Adipose tissue (tissue), 3 donors: ENCODE results near the gene GDF15. TPM values are rescaled to one million over a fixed set of nuclear protein-coding genes. Genes with fewer than 3 reads are reported as not detected.

Source experiments
- H3K27ac ChIP-seq: one replicate; pipeline ENCODE4 v1.5.1; 2013; ENCODE audit warnings: low read depth, low read length
- WGBS, 3 donors: extraction: QIAGEN DNeasy Blood & Tissue Kit; methylation state at CpG; one replicate each; pipeline ENCODE4 v1.1.7; 2013; 5-methylcytosine and 5-hydroxymethylcytosine counted together
- polyA plus RNA-seq, 3 donors: library from polyadenylated mRNA; stranded (reverse); fragments of 200-250 nt; gene quantifications; one replicate each; pipeline ENCODE4 v1.2.3, GENCODE V29; 2013
- donor health status: healthy with polysubstance abuse.
- donor health status: Bipolar disorder and iron deficiency.
- donor health status: healthy.

GDF15 gene
- polyA plus RNA-seq, 3 donors = 1.8 to 107 (median 3.5) TPM

GRCh38 chr19:18424890-18425514, 39.0 kb downstream of the GDF15 start:
- H3K27ac ChIP-seq = no peak overlapping the region
- 84 to 86% (median 85%) methylated on average over 14 to 17 of the region's 17 CpGs for WGBS, 3 donors

- no peak overlapping the region for H3K27ac ChIP-seq
- WGBS, 3 donors = 63 to 73% (median 64%) methylated on average over 17 to 18 of the region's 18 CpGs
Measured at GRCh38 chr19:18425515-18426415, 39.8 kb downstream of the GDF15 start.

GRCh38 chr19:18426416-18426767, 40.4 kb downstream of the GDF15 start:
- H3K27ac ChIP-seq = no peak overlapping the region
- WGBS, 3 donors = 81 to 86% (median 83%) methylated on average over 8 of the region's 8 CpGs

GRCh38 chr19:18427080-18427742, 41.3 kb downstream of the GDF15 start:
- no peak overlapping the region for H3K27ac ChIP-seq
- WGBS, 3 donors = 72 to 85% (median 73%) methylated on average over 15 to 16 of the region's 16 CpGs

DNA sequence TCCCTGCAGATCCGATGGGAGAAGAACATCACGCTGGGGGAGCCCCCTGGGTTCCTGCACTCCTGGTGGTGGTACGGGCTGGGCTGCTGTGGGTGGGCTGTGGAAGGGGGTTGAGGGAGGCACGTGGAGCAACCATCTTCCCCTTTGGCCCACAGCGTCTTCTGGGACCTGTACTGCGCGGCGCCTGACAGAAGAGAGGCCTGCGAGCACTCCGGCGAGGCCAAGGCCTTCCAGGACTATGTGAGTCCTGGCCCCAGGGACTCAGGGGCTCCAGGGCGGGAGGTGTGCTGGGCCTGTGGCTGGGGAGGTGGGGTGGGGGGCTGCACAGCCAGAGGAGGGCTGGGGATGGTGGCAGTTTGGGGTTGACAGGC, 41.8 kb downstream of the GDF15 start:
- WGBS, 3 donors = 81 to 93% (median 81%) methylated on average over 11 to 12 of the region's 12 CpGs
- no peak overlapping the region for H3K27ac ChIP-seq

GRCh38 chr19:18428173-18428786, 42.3 kb downstream of the GDF15 start:
- WGBS, 3 donors = 77 to 84% (median 78%) methylated on average over 15 to 17 of the region's 17 CpGs
- no peak overlapping the region for H3K27ac ChIP-seq

GRCh38 chr19:18428787-18429674, 43.1 kb downstream of the GDF15 start:
- WGBS, 3 donors = 26 to 39% (median 32%) methylated on average over 59 to 77 of the region's 77 CpGs
- no peak overlapping the region for H3K27ac ChIP-seq

- WGBS, 3 donors = 54 to 69% (median 61%) methylated on average over 13 of the region's 13 CpGs
- H3K27ac ChIP-seq = no peak overlapping the region
Measured at GRCh38 chr19:18429717-18430416, 43.9 kb downstream of the GDF15 start.

DNA sequence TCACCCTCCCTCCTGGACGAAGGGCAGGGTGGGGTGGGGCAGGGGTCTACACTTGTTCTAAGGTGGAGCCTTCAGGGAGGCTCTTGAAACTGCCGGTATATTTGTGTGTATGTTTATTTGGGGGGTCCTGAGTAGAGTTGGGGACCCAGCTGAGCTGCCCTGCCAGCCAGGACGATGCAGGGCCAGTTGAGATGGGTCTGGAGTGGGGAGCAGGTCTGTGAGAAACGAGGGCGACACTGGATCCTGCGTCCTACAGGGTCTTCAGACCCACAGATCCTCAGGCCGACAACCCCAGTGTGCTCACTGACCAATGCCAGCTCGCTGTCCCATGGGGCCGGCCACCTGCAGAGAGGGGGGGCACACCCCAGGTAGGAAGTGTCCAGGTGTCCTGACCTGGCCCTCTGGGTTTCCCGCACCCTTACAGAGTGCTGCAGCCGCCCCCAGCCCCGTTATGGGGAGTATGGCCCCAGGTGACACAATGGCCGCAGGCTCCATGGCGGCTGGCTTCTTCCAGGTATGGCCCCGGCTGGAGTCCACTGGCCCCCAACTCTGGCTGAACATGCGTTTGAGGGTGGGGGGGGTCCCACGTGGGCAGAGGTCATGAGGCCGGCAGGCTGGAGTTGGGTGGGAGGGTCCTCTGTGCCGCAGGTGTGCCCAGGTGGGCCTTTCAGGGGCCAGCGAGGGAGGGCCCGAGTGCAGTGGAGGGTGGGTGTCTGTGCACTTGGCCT, 44.6 kb downstream of the GDF15 start:
- no peak overlapping the region for H3K27ac ChIP-seq
- 89% methylated on average over 21 of the region's 21 CpGs for WGBS, 3 donors

DNA sequence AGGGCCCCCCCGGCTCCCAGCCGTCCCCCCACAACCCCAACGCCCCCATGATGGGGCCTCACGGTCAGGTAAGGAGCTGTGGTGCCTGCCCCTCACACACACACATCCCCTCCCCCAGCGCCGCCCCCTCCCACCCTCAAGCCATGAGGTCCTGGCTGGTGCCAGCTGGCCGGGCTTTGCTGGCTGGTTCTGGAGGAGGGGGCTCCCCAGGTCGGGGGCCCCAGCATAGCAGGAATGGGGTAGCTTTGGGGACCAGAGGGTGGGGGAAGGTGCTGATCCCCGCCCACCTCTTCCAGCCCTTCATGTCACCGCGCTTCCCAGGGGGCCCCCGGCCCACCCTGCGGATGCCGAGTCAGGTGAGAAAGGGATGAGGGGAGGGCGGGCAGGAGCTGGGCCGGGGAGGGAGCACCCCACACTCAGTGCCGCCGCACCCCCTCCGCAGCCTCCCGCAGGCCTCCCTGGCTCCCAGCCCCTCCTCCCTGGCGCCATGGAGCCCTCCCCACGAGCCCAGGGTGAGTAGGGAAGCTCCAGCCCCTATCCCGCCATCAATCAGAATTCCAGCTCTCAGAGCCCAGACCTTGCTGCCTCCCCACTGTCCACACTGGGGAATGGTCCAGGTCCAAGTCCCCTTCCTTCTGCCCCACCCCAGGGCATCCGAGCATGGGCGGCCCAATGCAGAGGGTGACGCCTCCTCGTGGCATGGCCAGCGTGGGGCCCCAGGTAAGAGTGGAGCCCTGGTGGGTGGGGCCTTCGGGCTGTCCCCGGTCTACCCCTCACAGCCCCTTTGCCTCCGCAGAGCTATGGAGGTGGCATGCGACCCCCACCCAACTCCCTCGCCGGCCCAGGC, 45.6 kb downstream of the GDF15 start:
- no peak overlapping the region for H3K27ac ChIP-seq
- WGBS, 3 donors = 84 to 92% (median 90%) methylated on average over 27 to 34 of the region's 34 CpGs

DNA sequence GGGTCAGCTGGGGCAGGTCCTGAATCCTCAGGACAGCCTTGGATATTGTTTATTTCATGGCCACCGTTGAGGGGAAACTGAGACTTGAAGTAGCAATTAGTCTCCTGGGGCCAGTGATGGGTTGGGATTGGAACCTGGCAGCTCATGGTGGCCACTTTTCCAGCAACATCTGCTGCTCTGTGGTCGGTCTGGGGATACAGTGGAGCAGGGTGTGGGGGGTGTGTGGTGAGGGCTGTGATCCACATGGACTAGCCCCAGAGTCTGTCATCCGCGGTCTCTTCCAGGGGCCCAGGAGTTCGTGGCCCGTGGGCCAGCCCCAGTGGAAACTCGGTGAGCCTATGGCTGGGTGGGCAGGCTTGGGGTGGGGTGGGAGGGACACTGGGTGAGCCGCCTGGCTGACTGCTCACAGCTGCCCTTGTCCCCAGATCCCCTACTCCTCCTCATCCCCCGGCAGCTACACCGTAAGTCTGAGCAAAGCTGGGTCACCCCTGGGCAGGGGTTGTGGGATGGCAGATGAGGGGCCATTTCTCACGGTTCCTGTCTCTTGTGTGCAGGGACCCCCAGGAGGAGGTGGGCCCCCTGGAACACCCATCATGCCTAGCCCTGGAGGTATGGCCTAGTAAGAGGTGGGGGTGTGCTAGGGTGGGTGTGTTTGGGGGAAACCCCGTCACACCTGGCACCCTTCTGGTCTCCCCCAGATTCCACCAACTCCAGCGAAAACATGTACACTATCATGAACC, 46.5 kb downstream of the GDF15 start:
- H3K27ac ChIP-seq = no peak overlapping the region
- 75 to 81% (median 80%) methylated on average over 13 of the region's 13 CpGs for WGBS, 3 donors

- WGBS, 3 donors = 25 to 34% (median 31%) methylated on average over 45 to 59 of the region's 59 CpGs
- no peak overlapping the region for H3K27ac ChIP-seq
Measured at GRCh38 chr19:18433015-18433691, 47.2 kb downstream of the GDF15 start.

DNA sequence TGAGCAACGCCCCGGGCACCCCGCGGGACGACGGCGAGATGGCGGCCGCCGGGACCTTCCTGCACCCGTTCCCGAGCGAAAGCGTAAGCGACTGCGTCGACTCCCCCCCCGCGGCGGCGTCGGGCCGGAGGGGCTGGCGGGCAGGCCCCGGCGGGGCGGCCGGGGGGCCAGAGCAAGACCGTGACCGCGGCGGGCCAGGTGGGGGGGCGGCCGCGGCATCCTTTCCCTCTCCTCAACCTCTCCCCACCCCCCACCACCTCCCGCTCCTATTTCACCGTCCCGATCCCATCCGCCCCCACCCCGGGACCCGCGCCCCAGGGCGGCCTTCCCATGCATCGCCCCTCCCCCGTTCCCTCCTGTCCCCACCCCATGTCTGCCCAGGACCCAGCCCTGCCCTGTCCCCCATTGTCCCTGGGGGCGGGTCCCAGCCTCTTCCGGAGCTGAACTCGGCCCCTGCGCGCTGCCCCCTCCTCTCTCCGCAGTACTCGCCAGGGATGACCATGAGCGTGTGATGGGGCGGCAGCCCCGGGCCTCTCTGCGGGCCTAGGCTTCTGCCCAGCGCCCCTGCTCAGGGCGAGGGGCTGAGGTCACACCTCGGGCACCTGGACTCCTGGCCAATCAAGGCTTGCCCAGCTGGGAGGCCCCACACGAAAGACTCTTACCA, 47.9 kb downstream of the GDF15 start:
- H3K27ac ChIP-seq = no peak overlapping the region
- 32 to 36% (median 33%) methylated on average over 29 to 60 of the region's 60 CpGs for WGBS, 3 donors

- no peak overlapping the region for H3K27ac ChIP-seq
- 90 to 94% (median 91%) methylated on average over 20 to 21 of the region's 21 CpGs for WGBS, 3 donors
Measured at GRCh38 chr19:18434411-18435175, 48.6 kb downstream of the GDF15 start.
